ENCODE data around the gene C12orf60.

DNA sequence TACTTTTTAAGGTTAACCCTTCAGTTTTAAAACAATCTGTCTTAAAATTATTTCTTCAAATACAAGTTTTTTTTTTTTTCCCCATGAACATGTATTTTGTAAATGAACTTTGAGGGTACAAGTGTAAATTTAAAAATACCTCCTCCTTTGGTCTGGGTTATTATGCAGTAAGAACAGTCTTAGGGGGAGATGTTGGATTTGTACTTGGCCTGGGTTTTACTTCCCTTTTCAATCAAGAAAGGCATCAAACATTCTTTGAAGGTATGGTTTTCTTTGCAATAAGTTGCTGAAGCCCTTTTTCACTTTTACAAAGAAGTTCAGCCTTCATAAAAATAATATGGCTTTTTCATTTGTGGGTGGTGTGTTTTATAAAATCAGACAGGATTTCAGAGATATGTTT is 20.7 kb upstream of the C12orf60 start:
- TF ChIP-seq CTCF (IDR thresholded peaks at IDR 0.05; ENCODE audit: poor library complexity): no peak
- TF ChIP-seq EZH2 (IDR thresholded peaks at IDR 0.05; ENCODE audit: borderline replicate concordance): no peak
- TF ChIP-seq EZH2phosphoT487 (IDR thresholded peaks at IDR 0.05; ENCODE audit: low read depth, severe bottlenecking, unreplicated experiment): no peak
